Spleen (tissue), 7 donors: ENCODE data around the gene PTPRG.

Experiments used
- CTCF ChIP-seq, 11 experiments: fragments of 200-600 bp in 7 of 11; fragments of 450-650 bp in 4 of 11; sonication (generic) in 4 of 11; IDR thresholded peaks in 8 of 11; conservative IDR thresholded peaks in 3 of 11; 1 replicate in 7 of 11; 2 replicates in 4 of 11; pipeline versions ENCODE4 v1.4.0 to v1.8.0; 2016 to 2021; ENCODE audit warnings: antibody characterized with exemption in 11 of 11, inconsistent platforms in 4 of 11, mild to moderate bottlenecking in 1 of 11
- POLR2A ChIP-seq, 3 donors: fragments of 450-650 bp; IDR thresholded peaks; one replicate each; pipeline ENCODE4 v1.5.1; 2017; ENCODE audit warnings: antibody characterized with exemption in 3 of 3, mild to moderate bottlenecking in 1 of 3
- POLR2AphosphoS5 ChIP-seq, 3 donors: sonication (generic); formaldehyde crosslinking; IDR thresholded peaks; one replicate each; pipeline ENCODE4 v1.5.1; 2017; ENCODE audit warnings: antibody characterized with exemption in 3 of 3
- donor health status: DM: no; HTN: no; CAD: no; lungs with moderate emphysema.
- donor health status: DM: no; HTN: no; CAD: no.
- donor health status: DM: no; HTN: no; CAD: no.

- TF ChIP-seq CTCF (IDR thresholded peaks at IDR 0.05 in 8 of 11, conservative IDR thresholded peaks at IDR 0.05 in 3 of 11) (no peak), POLR2A (IDR thresholded peaks at IDR 0.05) (no peak), POLR2AphosphoS5 (IDR thresholded peaks at IDR 0.05) (no peak)
Observed at GRCh38 chr3:61606196-61606595, 44.8 kb downstream of the PTPRG start.
